Suprapubic skin (tissue), 4 donors: ENCODE results near the gene TMEM147. TPM values are rescaled to one million over a fixed set of nuclear protein-coding genes. Genes with fewer than 3 reads are reported as not detected.
"Not testable (repeated sequence)": the region's sequence is repeated elsewhere in the genome, so short reads cannot be mapped to it uniquely, and the experiment has no call there.

Source experiments
- DNase-seq, 2 donors: peaks; one replicate each; pipeline ENCODE4 v3.0.0-alpha.2; 2019; ENCODE audit warnings: low spot score in 2 of 2
- H3K27ac ChIP-seq: fragments of 200-600 bp; sonication (generic); one replicate; pipeline ENCODE4 v1.5.1; 2019
- H3K27me3 ChIP-seq: fragments of 200-600 bp; sonication (generic); one replicate; pipeline ENCODE4 v1.5.1; 2019
- H3K36me3 ChIP-seq: fragments of 200-600 bp; sonication (generic); one replicate; pipeline ENCODE4 v1.5.1; 2019
- H3K4me1 ChIP-seq: fragments of 200-600 bp; sonication (generic); one replicate; pipeline ENCODE4 v1.5.1; 2019
- H3K4me3 ChIP-seq: fragments of 200-600 bp; sonication (generic); one replicate; pipeline ENCODE4 v1.5.1; 2019; ENCODE audit warnings: mild to moderate bottlenecking
- H3K9me3 ChIP-seq: fragments of 200-600 bp; sonication (generic); one replicate; pipeline ENCODE4 v1.5.1; 2019
- CTCF ChIP-seq, 2 donors: fragments of 200-600 bp in 1 of 2; fragments of 450-650 bp in 1 of 2; sonication (generic) in 1 of 2; IDR thresholded peaks; one replicate each; pipeline ENCODE4 v1.5.1; 2016 to 2019; ENCODE audit warnings: antibody characterized with exemption in 2 of 2, mild to moderate bottlenecking in 1 of 2, moderate library complexity in 1 of 2
- EP300 ChIP-seq: sonication (generic); formaldehyde crosslinking; IDR thresholded peaks from one replicate; pipeline ENCODE4 v1.6.1; 2017; ENCODE audit warnings: antibody characterized with exemption
- POLR2A ChIP-seq, 2 donors: fragments of 450-650 bp; IDR thresholded peaks; one replicate each; pipeline ENCODE4 v1.6.1; 2017; ENCODE audit warnings: antibody characterized with exemption in 2 of 2, mild to moderate bottlenecking in 2 of 2, moderate library complexity in 2 of 2
- POLR2AphosphoS5 ChIP-seq, 3 donors: sonication (generic); formaldehyde crosslinking; IDR thresholded peaks; one replicate each; pipeline ENCODE4 v1.6.1; 2017; ENCODE audit warnings: antibody characterized with exemption in 3 of 3
- WGBS: methylation state at CpG from one replicate; pipeline ENCODE4 v1.1.5; 2018; 5-methylcytosine and 5-hydroxymethylcytosine counted together
- total RNA-seq, 4 donors: library from RNA; depleted of rRNA; stranded (reverse); fragments of >200 nt; gene quantifications; one replicate each; pipeline ENCODE4 v1.1.0, GENCODE V29; 2016

The TMEM147 gene
- total RNA-seq, 4 donors from 2014 or later, result 67.5 to 158 (median 118) TPM

DNA sequence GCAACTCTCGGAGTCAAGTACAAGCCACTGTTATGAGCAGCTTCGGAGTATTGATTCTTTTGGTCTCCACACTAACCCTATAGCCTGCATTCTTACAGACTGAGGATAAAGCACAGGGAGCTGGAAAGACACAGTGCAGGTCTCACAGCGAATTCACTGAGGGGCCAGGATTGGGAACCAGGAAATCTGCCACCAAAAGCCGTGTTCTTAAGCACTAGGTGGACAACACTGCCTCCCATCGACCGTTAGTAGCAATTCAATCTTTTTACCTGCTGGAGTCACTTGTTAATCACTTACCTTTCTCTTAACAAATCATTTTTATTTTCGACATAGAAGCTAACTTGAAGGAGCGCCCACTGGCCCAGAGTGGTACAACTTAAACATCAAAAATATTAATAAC lies 46.8 kb downstream of the TMEM147 start:
- peaks cover 2% of the 10 kb centered on the region for H3K27me3 ChIP-seq
- no peak for TF ChIP-seq EP300
- no peak for TF ChIP-seq POLR2A (IDR thresholded peaks at IDR 0.05)
- no peak for TF ChIP-seq POLR2AphosphoS5 (IDR thresholded peaks at IDR 0.05)
- no peak for TF ChIP-seq CTCF (IDR thresholded peaks at IDR 0.05)
- H3K4me3 ChIP-seq, result no peak overlapping the region
- H3K27ac ChIP-seq, result no peak overlapping the region
- H3K36me3 ChIP-seq, result no peaks in the 10 kb centered on the region
- 26% methylated on average over 8 of the region's 8 CpGs for WGBS
- no peaks in the 10 kb centered on the region for H3K4me1 ChIP-seq
- no peaks in the 10 kb centered on the region for H3K9me3 ChIP-seq
- no peak for DNase-seq

DNA sequence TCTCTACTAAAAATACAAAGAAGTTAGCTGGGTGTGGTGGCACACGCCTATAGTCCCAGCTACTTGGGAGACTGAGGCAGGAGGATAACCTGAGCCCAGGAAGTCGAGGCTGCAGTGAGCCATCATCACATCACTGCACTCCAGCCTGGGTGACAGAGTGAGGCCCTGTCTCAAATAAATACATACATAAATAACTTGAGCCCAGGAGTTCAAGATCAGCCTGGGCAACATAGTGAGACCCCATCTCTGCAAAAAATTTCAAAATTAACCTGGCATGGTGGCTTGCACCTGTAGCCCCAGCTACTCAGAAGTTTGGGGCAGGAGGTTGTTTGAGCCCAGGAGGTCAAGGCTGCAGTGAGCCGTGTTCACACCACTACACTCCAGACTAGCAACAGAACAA lies 49.6 kb downstream of the TMEM147 start:
- 86% methylated on average over 3 of the region's 3 CpGs for whole genome bisulfite sequencing
- H3K27me3 ChIP-seq, H3K4me3 ChIP-seq, H3K36me3 ChIP-seq, H3K27ac ChIP-seq, H3K4me1 ChIP-seq, H3K9me3 ChIP-seq, DNase-seq: not testable (repeated sequence)

DNA sequence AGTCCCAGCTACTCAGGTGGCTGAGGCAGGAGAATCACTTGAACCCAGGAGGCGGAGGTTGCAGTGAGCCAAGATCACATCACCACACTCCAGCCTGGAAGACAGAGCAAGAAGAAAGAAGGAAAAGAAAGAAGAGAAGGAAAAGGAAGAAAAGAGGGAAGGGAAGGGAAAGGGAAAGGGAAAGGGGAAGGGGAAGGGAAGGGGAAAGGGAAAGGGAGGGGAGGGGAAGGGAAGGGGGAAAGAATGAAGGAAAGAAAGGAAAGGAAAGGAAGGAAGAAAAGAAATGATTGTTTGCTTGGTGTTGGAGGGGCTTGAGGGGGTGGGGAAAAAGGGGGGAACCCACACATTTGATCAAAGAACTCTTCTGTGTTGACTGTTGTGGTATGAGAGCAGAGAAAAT lies 50.5 kb downstream of the TMEM147 start:
- TF ChIP-seq CTCF (IDR thresholded peaks at IDR 0.05), result no peak
- TF ChIP-seq POLR2AphosphoS5 (IDR thresholded peaks at IDR 0.05), result no peak
- no peak for TF ChIP-seq POLR2A (IDR thresholded peaks at IDR 0.05)
- no peak for TF ChIP-seq EP300
- Histone ChIP-seq H3K4me3 (no peak overlapping the region), H3K27me3 (no peaks in the 10 kb centered on the region), H3K9me3 (no peaks in the 10 kb centered on the region), H3K36me3 (no peaks in the 10 kb centered on the region), H3K27ac (no peak overlapping the region), H3K4me1 (no peaks in the 10 kb centered on the region)
- 88% methylated on average over 1 of the region's 1 CpG for WGBS
- DNase-seq, result no peak

DNA sequence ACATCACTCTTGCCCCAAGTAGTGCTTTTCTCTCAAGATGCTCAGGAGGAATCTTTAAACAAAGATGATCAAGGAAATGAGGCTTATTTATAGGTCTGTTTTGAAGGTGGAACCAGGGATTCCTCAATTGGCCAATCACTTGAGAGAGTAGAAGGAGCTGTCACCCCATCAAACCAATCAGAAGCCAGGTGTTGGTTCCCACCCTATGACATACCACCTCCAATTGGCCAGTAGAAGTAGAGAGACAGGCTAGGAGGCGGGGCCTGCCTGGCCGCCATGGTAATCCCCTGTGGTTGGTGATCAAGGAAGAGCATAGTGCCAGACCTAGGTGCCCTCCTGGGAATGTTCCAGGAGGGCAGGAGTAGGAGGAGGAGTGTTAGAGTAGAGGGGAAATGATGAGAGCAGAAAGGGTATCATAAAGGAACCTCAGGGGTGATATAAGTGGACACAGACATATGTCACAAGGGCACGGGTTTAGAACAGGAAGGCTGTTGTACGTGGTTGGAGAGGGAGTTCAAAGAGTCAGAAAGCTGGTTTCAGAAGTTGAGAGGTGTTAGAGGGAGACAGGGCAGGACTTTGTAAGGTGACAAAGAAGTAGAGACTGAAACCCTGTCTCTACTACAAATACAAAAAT lies 51.1 kb downstream of the TMEM147 start:
- no peaks in the 10 kb centered on the region for H3K36me3 ChIP-seq
- 68% methylated on average over 4 of the region's 4 CpGs for WGBS
- DNase-seq, result no peak
- no peak overlapping the region for H3K27ac ChIP-seq
- H3K9me3 ChIP-seq, result no peaks in the 10 kb centered on the region
- H3K27me3 ChIP-seq, result no peaks in the 10 kb centered on the region
- no peak overlapping the region for H3K4me3 ChIP-seq
- TF ChIP-seq CTCF (IDR thresholded peaks at IDR 0.05) (no peak), POLR2A (IDR thresholded peaks at IDR 0.05) (no peak), EP300 (no peak), POLR2AphosphoS5 (IDR thresholded peaks at IDR 0.05) (no peak)
- no peaks in the 10 kb centered on the region for H3K4me1 ChIP-seq

Other genes starting within 250 kb of the TMEM147 start
- not detected for gene CD22, start 216.4 kb upstream of the TMEM147 start, total RNA-seq
- not detected for gene FFAR1, start 197.7 kb upstream of the TMEM147 start, total RNA-seq
- gene FFAR3, start 187.2 kb upstream of the TMEM147 start, total RNA-seq, result not detected
- not detected for gene GPR42, start 174.6 kb upstream of the TMEM147 start, total RNA-seq
- gene FFAR2, start 97.4 kb upstream of the TMEM147 start, total RNA-seq, result under 1 TPM in 3 of 4 donors, not detected in 1; 0.29 to 0.64 (median 0.30) TPM
- over 10,000 TPM in 2 of 4 donors, 1,000 to 10,000 TPM in 2; 1,056 to 12,237 (median 8,197) TPM for gene KRTDAP, start 55.2 kb upstream of the TMEM147 start, total RNA-seq
- 1,000 to 10,000 TPM; 2,237 to 6,229 (median 5,437) TPM for gene DMKN, start 32.0 kb upstream of the TMEM147 start, total RNA-seq
- gene SBSN, start 17.3 kb upstream of the TMEM147 start, total RNA-seq, result 1,000 to 10,000 TPM in 3 of 4 donors, 100 to 1,000 TPM in 1; 308 to 1,594 (median 1,430) TPM
- 1 to 10 TPM; 4.1 to 8.4 (median 6.4) TPM for gene GAPDHS, start 12.2 kb upstream of the TMEM147 start, total RNA-seq
- gene ATP4A, start 18.0 kb downstream of the TMEM147 start, total RNA-seq, result not detected
- gene PMIS2, start 40.5 kb downstream of the TMEM147 start, total RNA-seq, result not detected
- gene HAUS5, start 67.1 kb downstream of the TMEM147 start, total RNA-seq, result 10 to 100 TPM; 14.9 to 18.4 (median 16.4) TPM
- 10 to 100 TPM; 45.1 to 75.9 (median 65.0) TPM for gene RBM42, start 83.4 kb downstream of the TMEM147 start, total RNA-seq
- gene ETV2, start 96.1 kb downstream of the TMEM147 start, total RNA-seq, result 1 to 10 TPM; 1.0 to 4.0 (median 1.9) TPM
- 100 to 1,000 TPM; 449 to 756 (median 626) TPM for gene COX6B1, start 102.7 kb downstream of the TMEM147 start, total RNA-seq
- 1 to 10 TPM; 1.5 to 8.3 (median 5.6) TPM for gene UPK1A, start 120.9 kb downstream of the TMEM147 start, total RNA-seq
- not detected for gene ZBTB32, start 158.9 kb downstream of the TMEM147 start, total RNA-seq
- gene KMT2B, start 172.4 kb downstream of the TMEM147 start, total RNA-seq, result 10 to 100 TPM; 31.2 to 66.8 (median 45.2) TPM
- gene IGFLR1, start 196.8 kb downstream of the TMEM147 start, total RNA-seq, result 1 to 10 TPM; 3.3 to 8.5 (median 6.9) TPM
- 10 to 100 TPM; 18.8 to 45.5 (median 21.9) TPM for gene U2AF1L4, start 199.8 kb downstream of the TMEM147 start, total RNA-seq
- 10 to 100 TPM; 27.1 to 57.2 (median 42.4) TPM for gene PSENEN, start 200.0 kb downstream of the TMEM147 start, total RNA-seq
- gene LIN37, start 202.9 kb downstream of the TMEM147 start, total RNA-seq, result 10 to 100 TPM; 11.0 to 21.5 (median 20.0) TPM
- gene HSPB6, start 211.4 kb downstream of the TMEM147 start, total RNA-seq, result 10 to 100 TPM in 1 of 4 donors, 1 to 10 TPM in 3; 4.1 to 13.4 (median 5.5) TPM
- 10 to 100 TPM in 3 of 4 donors, 1 to 10 TPM in 1; 9.6 to 23.8 (median 17.1) TPM for gene PROSER3, start 212.6 kb downstream of the TMEM147 start, total RNA-seq
- gene ARHGAP33, start 229.9 kb downstream of the TMEM147 start, total RNA-seq, result 10 to 100 TPM; 20.6 to 42.7 (median 31.7) TPM